ENCODE data around the gene LRRTM3.

Gene LRRTM3

GRCh38 chr10:66958466-66958865 lies 32.6 kb downstream of the LRRTM3 start:
- H3K4me1 ChIP-seq (ENCODE audit: control insufficient read depth, insufficient read depth, low read length) = no peaks in the 10 kb centered on the region
- H3K9me3 ChIP-seq (ENCODE audit: control insufficient read depth, insufficient read depth, low read depth, low read length) = no peaks in the 10 kb centered on the region
- TF ChIP-seq KLF10 (tag by site-specific recombination; IDR thresholded peaks at IDR 0.05) (no peak), ZNF155 (tag by site-specific recombination; IDR thresholded peaks at IDR 0.05) (no peak), ZNF211 (tag by site-specific recombination; IDR thresholded peaks at IDR 0.05; ENCODE audit: low read depth) (no peak), ZNF549 (tag by site-specific recombination; IDR thresholded peaks at IDR 0.05) (no peak), MYNN (tag by site-specific recombination; IDR thresholded peaks at IDR 0.05; ENCODE audit: borderline replicate concordance) (no peak), GLIS1 (tag by site-specific recombination; IDR thresholded peaks at IDR 0.05) (no peak), AEBP2 (tag by site-specific recombination; IDR thresholded peaks at IDR 0.05; ENCODE audit: borderline replicate concordance) (no peak), IKZF3 (tag by site-specific recombination; IDR thresholded peaks at IDR 0.05) (no peak), ZNF133 (tag by site-specific recombination; IDR thresholded peaks at IDR 0.05) (no peak), ZNF776 (tag by site-specific recombination; IDR thresholded peaks at IDR 0.05; ENCODE audit: borderline replicate concordance) (no peak), ZNF132 (tag by site-specific recombination; IDR thresholded peaks at IDR 0.05; ENCODE audit: borderline replicate concordance) (no peak), ZNF610 (tag by site-specific recombination; IDR thresholded peaks at IDR 0.05; ENCODE audit: borderline replicate concordance) (no peak), ZNF341 (tag by site-specific recombination; IDR thresholded peaks at IDR 0.05; ENCODE audit: low read depth) (no peak), SP2 (tag by site-specific recombination; IDR thresholded peaks at IDR 0.05) (no peak), TRIM28 (IDR thresholded peaks at IDR 0.05; ENCODE audit: borderline replicate concordance, low read length) (no peak), ZNF768 (tag by site-specific recombination; IDR thresholded peaks at IDR 0.05) (no peak), OVOL3 (tag by site-specific recombination; IDR thresholded peaks at IDR 0.05) (no peak), ZNF311 (tag by site-specific recombination; IDR thresholded peaks at IDR 0.05; ENCODE audit: borderline replicate concordance) (no peak), ZNF157 (tag by site-specific recombination; IDR thresholded peaks at IDR 0.05) (no peak), ZBTB6 (tag by site-specific recombination; IDR thresholded peaks at IDR 0.05) (no peak)
- POLR2A ChIA-PET = no interaction called here
- no peak overlapping the region for H3K4me3 ChIP-seq (ENCODE audit: low read depth, low read length)
- no peak overlapping the region for H3K27ac ChIP-seq (ENCODE audit: extremely low read depth, low read depth, low read length)
- CTCF ChIA-PET = interaction anchor here (0.7 kb wide), 1 partner anchor 1111 kb away, joined by 3 read pairs; no protein-coding TSS in a partner anchor
- no peaks in the 10 kb centered on the region for H3K36me3 ChIP-seq (ENCODE audit: control insufficient read depth in 2 of 2, insufficient read depth in 1 of 2, low read length in 2 of 2)

GRCh38 chr10:66964946-66965345 lies 39.1 kb downstream of the LRRTM3 start:
- Histone ChIP-seq H3K4me1 (ENCODE audit: control insufficient read depth, insufficient read depth, low read length) (no peaks in the 10 kb centered on the region), H3K36me3 (ENCODE audit: control insufficient read depth in 2 of 2, insufficient read depth in 1 of 2, low read length in 2 of 2) (no peaks in the 10 kb centered on the region), H3K9me3 (ENCODE audit: control insufficient read depth, insufficient read depth, low read depth, low read length) (no peaks in the 10 kb centered on the region), H3K4me3 (ENCODE audit: low read depth, low read length) (no peak overlapping the region), H3K27ac (ENCODE audit: extremely low read depth, low read depth, low read length) (no peak overlapping the region)
- CTCF ChIA-PET = no interaction called here
- POLR2A ChIA-PET = no interaction called here
- TF ChIP-seq ZSCAN5A (tag by site-specific recombination; IDR thresholded peaks at IDR 0.05) (no peak), ZNF211 (tag by site-specific recombination; IDR thresholded peaks at IDR 0.05; ENCODE audit: low read depth) (no peak), ZNF266 (tag by site-specific recombination; IDR thresholded peaks at IDR 0.05; ENCODE audit: low read depth) (no peak), SP3 (tag by site-specific recombination; IDR thresholded peaks at IDR 0.05) (no peak), ZNF596 (tag by site-specific recombination; IDR thresholded peaks at IDR 0.05) (no peak), ZNF549 (tag by site-specific recombination; IDR thresholded peaks at IDR 0.05) (no peak), ZNF350 (tag by site-specific recombination; IDR thresholded peaks at IDR 0.05) (no peak), ZNF174 (tag by site-specific recombination; IDR thresholded peaks at IDR 0.05) (no peak), ZNF555 (tag by site-specific recombination; conservative IDR thresholded peaks at IDR 0.05) (no peak), ZNF10 (tag by site-specific recombination; IDR thresholded peaks at IDR 0.05) (no peak), ZNF148 (tag by site-specific recombination; IDR thresholded peaks at IDR 0.05; ENCODE audit: borderline replicate concordance) (no peak)

Measured in HEK293 (cell line).